ENCODE data around the gene SPRTN.

SPRTN gene

GRCh38 chr1:231376875-231377549 lies 38.9 kb downstream of the SPRTN start:
- no peak for DNase-seq (ENCODE audit: low spot score)

GRCh38 chr1:231381729-231382128 lies 43.6 kb downstream of the SPRTN start:
- no peak for DNase-seq (ENCODE audit: low spot score)

- DNase-seq (ENCODE audit: low spot score): no peak
These were observed 44.3 kb downstream of the SPRTN start for GRCh38 chr1:231382426-231382825.

- no peak for DNase-seq (ENCODE audit: low spot score)
These were observed 45.2 kb downstream of the SPRTN start for GRCh38 chr1:231383159-231383860.

GRCh38 chr1:231384696-231385415 lies 46.8 kb downstream of the SPRTN start:
- no peak for DNase-seq (ENCODE audit: low spot score)

GRCh38 chr1:231385416-231385748 lies 47.3 kb downstream of the SPRTN start:
- DNase-seq (ENCODE audit: low spot score): no peak

GRCh38 chr1:231386466-231386865 lies 48.4 kb downstream of the SPRTN start:
- no peak for DNase-seq (ENCODE audit: low spot score)

GRCh38 chr1:231387770-231388669 lies 49.9 kb downstream of the SPRTN start:
- DNase-seq (ENCODE audit: low spot score): peak; percentile 79

GRCh38 chr1:231390071-231390470 lies 52.0 kb downstream of the SPRTN start:
- no peak for DNase-seq (ENCODE audit: low spot score)

- DNase-seq (ENCODE audit: low spot score): no peak
These were observed 54.5 kb downstream of the SPRTN start for GRCh38 chr1:231392389-231393131.

- DNase-seq (ENCODE audit: low spot score): no peak
These were observed 55.6 kb downstream of the SPRTN start for GRCh38 chr1:231393668-231394067.

GRCh38 chr1:231395076-231395997 lies 57.2 kb downstream of the SPRTN start:
- DNase-seq (ENCODE audit: low spot score): peak; percentile 97

- no peak for DNase-seq (ENCODE audit: low spot score)
These were observed 57.9 kb downstream of the SPRTN start for GRCh38 chr1:231395998-231396390.

GRCh38 chr1:231396643-231397042 lies 58.5 kb downstream of the SPRTN start:
- no peak for DNase-seq (ENCODE audit: low spot score)

- no peak for DNase-seq (ENCODE audit: low spot score)
These were observed 60.0 kb downstream of the SPRTN start for GRCh38 chr1:231397886-231398671.

GRCh38 chr1:231401478-231401877 lies 63.4 kb downstream of the SPRTN start:
- DNase-seq (ENCODE audit: low spot score): no peak

- no peak for DNase-seq (ENCODE audit: low spot score)
These were observed 66.2 kb downstream of the SPRTN start for GRCh38 chr1:231404318-231404717.

Data from RKO (cell line).